ENCODE measurements around the gene SHISA5. TPM values are rescaled to one million over a fixed set of nuclear protein-coding genes. Genes with fewer than 3 reads are reported as not detected.
A peak's percentile ranks its signal among the peaks of the same experiment; 100 is the strongest.

The SHISA5 gene
- total RNA-seq, 1 donor from 2014 or later, result 163 TPM

GRCh38 chr3:48436855-48437254, 67.1 kb downstream of the SHISA5 start:
- DNase-seq, result no peak
- intact Hi-C loops (cut with DNase I), result loop anchor here (5.0 kb wide), 2 partner anchors 35 to 205 kb away; no protein-coding TSS in a partner anchor
- TF ChIP-seq CTCF (IDR thresholded peaks at IDR 0.05), result no peak
- no peak for ATAC-seq
- Histone ChIP-seq H3K4me1 (peaks cover 25% of the 10 kb centered on the region), H3K4me3 (no peak overlapping the region), H3K9me3 (no peaks in the 10 kb centered on the region), H3K36me3 (peaks cover 18% of the 10 kb centered on the region), H3K27ac (no peak overlapping the region), H3K27me3 (no peaks in the 10 kb centered on the region)

- intact Hi-C loops (cut with DNase I), result loop anchor here (5.0 kb wide), 2 partner anchors 34 to 204 kb away; no protein-coding TSS in a partner anchor
- H3K4me3 ChIP-seq, result no peak overlapping the region
- peaks cover 21% of the 10 kb centered on the region for H3K4me1 ChIP-seq
- no peak for TF ChIP-seq CTCF (IDR thresholded peaks at IDR 0.05)
- H3K9me3 ChIP-seq, result no peaks in the 10 kb centered on the region
- no peak for DNase-seq
- H3K36me3 ChIP-seq, result peaks cover 15% of the 10 kb centered on the region
- no peaks in the 10 kb centered on the region for H3K27me3 ChIP-seq
- H3K27ac ChIP-seq, result no peak overlapping the region
- no peak for ATAC-seq
These were observed 67.5 kb downstream of the SHISA5 start for GRCh38 chr3:48436477-48436787.

GRCh38 chr3:48435774-48436476, 68.0 kb downstream of the SHISA5 start:
- Histone ChIP-seq H3K9me3 (no peaks in the 10 kb centered on the region), H3K27me3 (no peaks in the 10 kb centered on the region), H3K36me3 (peaks cover 14% of the 10 kb centered on the region), H3K27ac (peak overlapping the region; percentile 70), H3K4me3 (no peak overlapping the region), H3K4me1 (peaks cover 17% of the 10 kb centered on the region)
- peak; percentile 90 for DNase-seq
- ATAC-seq, result peak; percentile 74
- intact Hi-C loops (cut with DNase I), result loop anchor here (5.0 kb wide), 2 partner anchors 34 to 204 kb away; no protein-coding TSS in a partner anchor
- peak; percentile 99 for TF ChIP-seq CTCF (IDR thresholded peaks at IDR 0.05)

- Histone ChIP-seq H3K4me3 (no peak overlapping the region), H3K27me3 (no peaks in the 10 kb centered on the region), H3K9me3 (no peaks in the 10 kb centered on the region), H3K4me1 (peaks cover 24% of the 10 kb centered on the region), H3K36me3 (peaks cover 14% of the 10 kb centered on the region), H3K27ac (peak overlapping the region; percentile 70)
- ATAC-seq (no peak), DNase-seq (no peak)
- intact Hi-C loops (cut with DNase I), result loop anchor here (5.0 kb wide), 2 partner anchors 33 to 203 kb away; no protein-coding TSS in a partner anchor
- TF ChIP-seq CTCF (IDR thresholded peaks at IDR 0.05), result no peak
These were observed 68.8 kb downstream of the SHISA5 start for GRCh38 chr3:48435223-48435595.

- no peak for TF ChIP-seq CTCF (IDR thresholded peaks at IDR 0.05)
- Histone ChIP-seq H3K36me3 (peaks cover 14% of the 10 kb centered on the region), H3K27me3 (no peaks in the 10 kb centered on the region), H3K4me1 (peaks cover 27% of the 10 kb centered on the region), H3K27ac (peak overlapping the region; percentile 70), H3K9me3 (no peaks in the 10 kb centered on the region), H3K4me3 (no peak overlapping the region)
- ATAC-seq, result no peak
- peak; percentile 66 for DNase-seq
- intact Hi-C loops (cut with DNase I), result loop anchor here (5.0 kb wide), 2 partner anchors 32 to 202 kb away; no protein-coding TSS in a partner anchor
These were observed 69.3 kb downstream of the SHISA5 start for GRCh38 chr3:48434591-48435222.

Measured in upper lobe of right lung (tissue), 1 donor.